ENCODE measurements around the gene PHOX2A. TPM values are rescaled to one million over a fixed set of nuclear protein-coding genes. Genes with fewer than 3 reads are reported as not detected.
"Not testable (repeated sequence)": the region's sequence is repeated elsewhere in the genome, so short reads cannot be mapped to it uniquely, and the experiment has no call there.

PHOX2A gene
- total RNA-seq, 2 experiments from 2014 or later: not detected

- ChIA-PET CTCF (interaction anchor here (1.0 to 1.9 kb wide), 2 partner anchors 29 to 164 kb away, joined by 3 to 4 read pairs; no protein-coding TSS in a partner anchor), POLR2A (interaction anchor here (1.4 kb wide), 1 partner anchor 30 kb away, joined by 3 read pairs; no protein-coding TSS in a partner anchor)
- peaks cover 28% of the 10 kb centered on the region for H3K27me3 Mint-ChIP-seq
- H3K4me1 Mint-ChIP-seq (ENCODE audit: low read depth); H3K27ac Mint-ChIP-seq; H3K36me3 Mint-ChIP-seq; intact Hi-C loops (cut with micrococcal nuclease); H3K9me3 Mint-ChIP-seq; H3K4me3 Mint-ChIP-seq; DNase-seq: not testable (repeated sequence)
These were observed 23.0 kb upstream of the PHOX2A start for GRCh38 chr11:72266960-72267359.

- CTCF ChIA-PET: interaction anchor here (1.0 to 1.2 kb wide), 3 partner anchors 148 to 169 kb away, joined by 3 read pairs; partner anchors contain the start of gene CLPB
- Mint-ChIP-seq H3K4me3 (no peak overlapping the region), H3K27me3 (peaks cover 26% of the 10 kb centered on the region), H3K27ac (no peak overlapping the region), H3K9me3 (no peaks in the 10 kb centered on the region), H3K4me1 (ENCODE audit: low read depth) (peaks cover 5% of the 10 kb centered on the region), H3K36me3 (no peaks in the 10 kb centered on the region)
- DNase-seq: no peak
- intact Hi-C loops (cut with micrococcal nuclease): no loop called here
- POLR2A ChIA-PET: no interaction called here
These were observed 22.0 kb upstream of the PHOX2A start for GRCh38 chr11:72265951-72266350.

DNA sequence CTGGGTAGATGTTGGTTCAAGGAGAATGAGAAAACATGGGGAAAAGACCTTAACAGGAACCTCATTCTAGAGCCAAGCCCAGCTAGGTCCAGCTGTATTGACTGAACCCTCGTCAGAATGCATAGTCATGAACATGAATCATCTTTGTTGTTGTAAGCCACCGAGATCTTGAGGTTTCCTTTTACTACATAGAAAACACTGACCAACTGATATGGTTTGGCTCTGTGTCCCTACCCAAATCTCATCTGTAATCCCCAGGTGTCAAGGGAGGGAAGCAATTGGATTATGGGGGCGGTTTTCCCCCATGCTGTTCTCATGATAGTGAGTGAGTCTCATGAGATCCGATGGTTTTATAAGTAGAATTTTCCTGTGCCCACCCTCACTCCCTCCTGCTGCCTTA lies 19.4 kb upstream of the PHOX2A start:
- Mint-ChIP-seq H3K27me3 (peaks cover 22% of the 10 kb centered on the region), H3K4me3 (no peak overlapping the region), H3K9me3 (no peaks in the 10 kb centered on the region), H3K4me1 (ENCODE audit: low read depth) (no peaks in the 10 kb centered on the region), H3K36me3 (no peaks in the 10 kb centered on the region), H3K27ac (no peak overlapping the region)
- POLR2A ChIA-PET: no interaction called here
- intact Hi-C loops (cut with micrococcal nuclease): no loop called here
- DNase-seq: no peak
- CTCF ChIA-PET: no interaction called here

GRCh38 chr11:72260574-72260973 lies 16.6 kb upstream of the PHOX2A start:
- Mint-ChIP-seq H3K27ac (no peak overlapping the region), H3K9me3 (no peaks in the 10 kb centered on the region), H3K4me1 (ENCODE audit: low read depth) (no peaks in the 10 kb centered on the region), H3K4me3 (no peak overlapping the region), H3K36me3 (no peaks in the 10 kb centered on the region), H3K27me3 (peaks cover 15% of the 10 kb centered on the region)
- no peak for DNase-seq
- intact Hi-C loops (cut with micrococcal nuclease): no loop called here
- ChIA-PET POLR2A (no interaction called here), CTCF (no interaction called here)

GRCh38 chr11:72259490-72259889 lies 15.5 kb upstream of the PHOX2A start:
- peaks cover 15% of the 10 kb centered on the region for H3K27me3 Mint-ChIP-seq
- CTCF ChIA-PET: no interaction called here
- intact Hi-C loops (cut with micrococcal nuclease): no loop called here
- no peak overlapping the region for H3K27ac Mint-ChIP-seq
- H3K4me3 Mint-ChIP-seq: no peak overlapping the region
- H3K9me3 Mint-ChIP-seq: no peaks in the 10 kb centered on the region
- no peak for DNase-seq
- H3K4me1 Mint-ChIP-seq (ENCODE audit: low read depth): no peaks in the 10 kb centered on the region
- no peaks in the 10 kb centered on the region for H3K36me3 Mint-ChIP-seq
- POLR2A ChIA-PET: no interaction called here

DNA sequence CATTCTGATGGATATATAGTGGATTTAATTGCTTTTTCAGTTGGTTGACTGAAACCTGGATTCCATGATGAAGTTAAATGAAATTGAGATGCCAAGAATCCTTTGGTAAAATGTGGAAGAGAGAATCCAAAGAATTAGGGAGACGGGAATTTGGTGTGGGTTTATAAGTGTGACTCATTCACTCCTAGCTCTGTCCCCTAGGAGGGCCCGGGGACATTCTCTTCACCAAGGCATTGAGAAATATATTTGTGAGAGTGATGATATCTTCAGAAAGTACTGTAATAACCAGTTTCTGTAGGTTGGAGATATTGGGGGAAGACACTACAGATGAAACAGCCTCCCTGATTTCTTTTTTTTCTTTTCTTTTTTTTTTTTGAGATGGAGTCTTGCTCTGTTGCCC lies 13.6 kb upstream of the PHOX2A start:
- H3K4me1 Mint-ChIP-seq (ENCODE audit: low read depth): no peaks in the 10 kb centered on the region
- ChIA-PET POLR2A (interaction anchor here (0.6 kb wide), 1 partner anchor 1918 kb away, joined by 3 read pairs; no protein-coding TSS in a partner anchor), CTCF (interaction anchor here (0.8 kb wide), 1 partner anchor 10 kb away, joined by 3 read pairs; no protein-coding TSS in a partner anchor)
- H3K4me3 Mint-ChIP-seq: no peak overlapping the region
- H3K27ac Mint-ChIP-seq: no peak overlapping the region
- no peaks in the 10 kb centered on the region for H3K36me3 Mint-ChIP-seq
- peaks cover 13% of the 10 kb centered on the region for H3K27me3 Mint-ChIP-seq
- no peaks in the 10 kb centered on the region for H3K9me3 Mint-ChIP-seq
- intact Hi-C loops (cut with micrococcal nuclease): no loop called here
- no peak for DNase-seq

DNA sequence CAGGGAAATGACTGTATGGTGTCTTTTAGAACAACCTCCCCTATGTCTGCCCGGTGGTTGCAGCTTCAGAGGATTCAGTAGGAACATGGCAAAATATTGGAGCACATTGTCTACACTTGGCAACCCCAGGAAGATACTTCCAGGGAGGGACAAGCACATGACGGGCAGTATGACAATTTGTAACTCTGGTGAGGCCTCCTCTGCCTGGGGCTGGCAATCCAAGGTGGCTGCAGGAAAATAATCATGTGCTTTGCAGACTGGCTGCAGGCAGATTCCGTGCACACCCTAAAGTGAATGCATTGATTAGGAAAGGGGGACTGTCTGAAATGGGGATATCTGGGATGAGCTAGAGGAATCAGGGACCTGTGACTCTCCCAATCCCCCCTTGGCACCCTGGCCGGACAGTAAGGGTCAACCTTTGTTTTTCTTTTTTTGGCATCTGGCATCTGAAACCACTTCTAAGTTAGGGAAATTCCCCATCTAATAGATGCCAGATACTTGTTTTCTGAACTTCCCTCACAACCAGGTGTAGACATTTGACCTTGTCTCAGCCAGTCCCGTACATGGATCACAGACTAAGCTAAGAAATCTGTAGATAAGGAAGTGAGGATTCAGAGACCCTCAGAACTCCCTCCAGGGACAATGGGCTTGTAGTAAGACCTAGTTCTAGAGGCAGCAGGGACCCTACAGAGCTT lies 10.5 kb upstream of the PHOX2A start:
- Mint-ChIP-seq H3K4me1 (ENCODE audit: low read depth) (no peaks in the 10 kb centered on the region), H3K9me3 (no peaks in the 10 kb centered on the region), H3K27me3 (peaks cover 15% of the 10 kb centered on the region), H3K27ac (no peak overlapping the region), H3K4me3 (no peak overlapping the region), H3K36me3 (no peaks in the 10 kb centered on the region)
- ChIA-PET POLR2A (interaction anchor here (0.9 kb wide), 1 partner anchor 9 kb away, joined by 3 read pairs; no protein-coding TSS in a partner anchor), CTCF (no interaction called here)
- intact Hi-C loops (cut with micrococcal nuclease): no loop called here
- DNase-seq: no peak

- ChIA-PET CTCF (no interaction called here), POLR2A (no interaction called here)
- H3K4me3 Mint-ChIP-seq: no peak overlapping the region
- no peaks in the 10 kb centered on the region for H3K9me3 Mint-ChIP-seq
- DNase-seq: no peak
- peaks cover 17% of the 10 kb centered on the region for H3K27me3 Mint-ChIP-seq
- no peak overlapping the region for H3K27ac Mint-ChIP-seq
- H3K4me1 Mint-ChIP-seq (ENCODE audit: low read depth): no peaks in the 10 kb centered on the region
- no peaks in the 10 kb centered on the region for H3K36me3 Mint-ChIP-seq
- intact Hi-C loops (cut with micrococcal nuclease): no loop called here
These were observed 9.4 kb upstream of the PHOX2A start for GRCh38 chr11:72253392-72253791.

DNA sequence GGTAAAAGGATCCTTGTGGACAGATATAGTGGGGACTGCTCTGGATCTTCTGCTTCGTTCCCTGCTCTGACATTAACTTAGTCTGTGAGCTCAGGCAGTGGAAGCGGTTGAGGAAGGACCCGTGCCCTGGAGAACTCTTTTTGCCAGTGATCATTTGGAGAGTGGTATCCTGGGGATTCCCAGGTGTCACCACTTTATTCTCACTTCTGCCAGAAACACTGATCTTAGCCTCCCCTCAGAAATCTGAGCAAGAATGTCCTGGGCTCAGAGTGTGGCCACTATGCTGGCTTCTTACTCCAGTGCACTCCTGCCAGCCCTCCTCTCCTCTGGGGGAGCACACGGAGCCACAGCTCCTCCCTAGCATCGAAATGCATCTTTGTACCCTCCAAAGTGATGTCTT lies 7.6 kb upstream of the PHOX2A start:
- CTCF ChIA-PET: no interaction called here
- H3K4me1 Mint-ChIP-seq (ENCODE audit: low read depth): no peaks in the 10 kb centered on the region
- DNase-seq: no peak
- H3K27ac Mint-ChIP-seq: no peak overlapping the region
- no peaks in the 10 kb centered on the region for H3K36me3 Mint-ChIP-seq
- H3K27me3 Mint-ChIP-seq: peaks cover 18% of the 10 kb centered on the region
- no peaks in the 10 kb centered on the region for H3K9me3 Mint-ChIP-seq
- intact Hi-C loops (cut with micrococcal nuclease): no loop called here
- H3K4me3 Mint-ChIP-seq: no peak overlapping the region
- POLR2A ChIA-PET: no interaction called here

DNA sequence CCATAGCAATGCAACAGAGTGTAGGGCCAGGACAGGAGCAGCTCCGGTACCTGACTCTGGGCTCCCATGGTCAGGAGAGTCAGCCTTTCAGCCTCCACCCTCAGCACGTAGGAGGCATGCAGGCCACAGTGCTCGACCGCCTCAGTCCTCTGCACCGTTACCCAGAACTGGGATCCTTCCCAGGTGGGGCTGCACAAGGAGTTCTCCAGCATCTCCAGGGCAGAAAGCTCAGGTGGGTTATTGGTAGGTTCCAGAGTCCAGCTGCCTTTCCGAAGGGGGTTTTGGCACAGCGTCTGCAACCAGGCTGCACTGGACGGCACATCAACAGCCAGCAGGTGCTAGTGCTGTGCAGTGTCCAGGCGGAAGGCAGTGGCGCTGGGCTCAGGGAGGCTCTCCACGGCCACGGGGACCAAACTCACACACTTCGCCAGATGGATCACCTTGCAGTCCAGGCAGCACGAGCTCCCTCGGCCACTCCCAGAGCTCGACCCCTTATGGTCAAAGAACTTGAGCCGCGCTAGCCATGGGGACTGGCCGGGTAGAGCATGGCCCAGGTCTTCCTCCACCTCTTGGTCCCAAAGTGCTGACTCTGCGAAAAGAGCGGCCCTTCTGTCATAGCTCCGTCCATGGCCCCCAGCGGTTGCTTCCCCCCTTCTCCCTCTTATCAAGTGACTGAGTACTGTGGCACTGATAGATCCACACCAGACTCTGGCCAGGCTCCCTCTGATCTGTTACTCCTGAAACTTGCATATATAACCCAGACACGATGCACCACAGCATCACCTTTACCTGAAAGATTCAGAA lies 6.9 kb upstream of the PHOX2A start:
- Mint-ChIP-seq H3K4me1 (ENCODE audit: low read depth) (no peaks in the 10 kb centered on the region), H3K27me3 (peaks cover 18% of the 10 kb centered on the region), H3K36me3 (no peaks in the 10 kb centered on the region), H3K27ac (no peak overlapping the region), H3K9me3 (no peaks in the 10 kb centered on the region), H3K4me3 (no peak overlapping the region)
- no peak for DNase-seq
- ChIA-PET CTCF (no interaction called here), POLR2A (no interaction called here)
- intact Hi-C loops (cut with micrococcal nuclease): no loop called here

- Mint-ChIP-seq H3K4me3 (no peak overlapping the region), H3K27ac (no peak overlapping the region), H3K4me1 (ENCODE audit: low read depth) (no peaks in the 10 kb centered on the region), H3K36me3 (no peaks in the 10 kb centered on the region), H3K9me3 (no peaks in the 10 kb centered on the region), H3K27me3 (peaks cover 17% of the 10 kb centered on the region)
- CTCF ChIA-PET: interaction anchor here (1.3 kb wide), 1 partner anchor 13 kb away, joined by 3 read pairs; no protein-coding TSS in a partner anchor
- no peak for DNase-seq
- POLR2A ChIA-PET: no interaction called here
- intact Hi-C loops (cut with micrococcal nuclease): no loop called here
These were observed 6.0 kb upstream of the PHOX2A start for GRCh38 chr11:72249961-72250360.

GRCh38 chr11:72247584-72247983 lies 3.6 kb upstream of the PHOX2A start:
- Mint-ChIP-seq H3K27me3 (peaks cover 23% of the 10 kb centered on the region), H3K36me3 (no peaks in the 10 kb centered on the region), H3K9me3 (no peaks in the 10 kb centered on the region), H3K27ac (no peak overlapping the region), H3K4me1 (ENCODE audit: low read depth) (peaks cover 9% of the 10 kb centered on the region), H3K4me3 (no peak overlapping the region)
- DNase-seq: no peak
- intact Hi-C loops (cut with micrococcal nuclease): no loop called here
- ChIA-PET POLR2A (no interaction called here), CTCF (interaction anchor here (1.9 to 2.6 kb wide), 2 partner anchors 9 to 166 kb away, joined by 6 to 7 read pairs; no protein-coding TSS in a partner anchor)

Data from activated CD4-positive, alpha-beta memory T cell treated with anti-CD3 and anti-CD28 coated beads for 36 hours (primary cell).